GM18861 (cell line): ENCODE data around the gene UNCX.
"Not testable (repeated sequence)": the region's sequence is repeated elsewhere in the genome, so short reads cannot be mapped to it uniquely, and the experiment has no call there.

Experiments used
- ATAC-seq: cut with Tn5 transposase; IDR thresholded peaks from one replicate; pipeline ENCODE4 v1.9.1; 2021; ENCODE audit not compliant: unreplicated experiment

Gene UNCX

DNA sequence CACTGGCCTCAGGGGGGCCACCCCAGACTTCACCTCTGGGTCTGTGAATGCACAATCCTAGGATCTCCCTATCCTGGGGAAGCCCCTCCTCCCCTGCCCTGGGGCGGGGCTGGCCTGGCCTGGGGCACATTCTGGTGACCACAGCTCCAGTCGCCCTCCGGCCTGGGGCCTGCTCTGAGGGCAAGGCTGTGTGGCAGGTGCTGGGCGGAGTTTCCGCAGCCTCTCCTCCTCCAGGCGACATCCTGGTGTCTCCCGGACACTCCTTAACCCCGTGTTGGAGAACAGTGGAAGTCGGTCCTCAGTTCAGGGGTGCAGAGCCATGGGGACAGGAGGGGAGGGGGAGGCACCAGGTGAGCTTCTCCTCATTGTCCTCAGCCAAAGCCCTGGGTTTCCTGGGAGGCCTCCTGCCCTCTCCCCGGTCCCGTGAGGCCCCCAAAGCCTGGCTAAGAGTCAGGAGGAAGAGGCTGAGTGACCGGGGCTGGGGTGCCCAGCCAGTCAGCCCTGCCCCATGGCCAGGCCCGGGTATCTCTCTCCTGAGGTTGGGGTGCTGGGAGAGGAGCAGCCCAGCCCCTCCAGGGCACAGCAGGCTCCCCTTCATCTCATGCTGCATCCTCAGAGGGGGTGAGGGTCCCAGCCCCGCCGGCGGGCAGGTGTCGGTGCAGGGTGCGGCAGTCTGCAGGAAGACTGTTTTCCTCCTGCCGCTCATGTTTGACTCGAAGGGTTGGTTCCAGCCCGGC, 22.6 kb downstream of the UNCX start:
- ATAC-seq = no peak

DNA sequence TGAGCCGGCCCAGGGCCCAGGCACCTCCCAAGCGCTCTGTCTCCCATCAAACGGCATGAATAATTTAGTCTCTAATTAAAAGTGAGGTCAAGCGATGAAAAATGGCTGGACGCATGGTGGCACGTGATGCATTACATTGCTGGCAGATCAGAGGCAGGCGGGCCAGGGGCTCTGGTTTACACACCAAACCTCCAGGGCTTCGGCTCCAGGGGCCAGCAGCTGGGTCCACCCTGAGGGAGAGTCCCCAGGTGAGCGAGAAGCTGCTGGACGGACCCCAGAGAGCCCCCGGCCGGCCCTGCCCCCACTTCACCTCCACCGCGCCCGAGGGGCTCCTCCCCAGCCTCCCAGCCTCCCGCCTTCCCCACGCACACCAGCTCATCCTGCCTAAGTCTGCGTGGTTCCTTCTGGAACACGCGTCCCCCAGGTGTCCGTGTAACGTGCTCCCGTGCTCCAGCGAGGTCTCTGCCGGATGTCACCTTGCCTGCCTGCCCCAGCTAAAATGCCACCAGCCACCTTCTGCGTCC, 23.2 kb downstream of the UNCX start:
- no peak for ATAC-seq

DNA sequence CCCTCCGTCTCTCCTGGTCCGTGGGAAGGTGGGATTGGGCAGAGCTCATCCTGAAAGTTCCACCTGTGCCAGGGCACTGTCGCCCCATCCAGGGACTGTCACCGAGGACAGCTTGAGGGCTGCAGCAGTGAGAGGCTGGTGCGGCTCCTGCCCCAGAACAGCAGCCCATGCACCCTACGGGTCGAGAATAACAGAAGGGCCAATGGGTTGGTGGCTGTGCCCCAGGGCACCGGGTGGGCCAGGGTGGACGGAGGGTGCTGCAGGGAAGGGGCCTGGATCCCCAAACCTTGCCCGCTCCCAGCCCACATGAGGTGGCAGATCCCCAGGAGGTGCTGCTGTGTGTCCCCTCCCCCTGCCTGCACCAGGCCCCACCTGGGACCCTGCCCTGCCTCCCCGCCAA, 23.9 kb downstream of the UNCX start:
- ATAC-seq = no peak

DNA sequence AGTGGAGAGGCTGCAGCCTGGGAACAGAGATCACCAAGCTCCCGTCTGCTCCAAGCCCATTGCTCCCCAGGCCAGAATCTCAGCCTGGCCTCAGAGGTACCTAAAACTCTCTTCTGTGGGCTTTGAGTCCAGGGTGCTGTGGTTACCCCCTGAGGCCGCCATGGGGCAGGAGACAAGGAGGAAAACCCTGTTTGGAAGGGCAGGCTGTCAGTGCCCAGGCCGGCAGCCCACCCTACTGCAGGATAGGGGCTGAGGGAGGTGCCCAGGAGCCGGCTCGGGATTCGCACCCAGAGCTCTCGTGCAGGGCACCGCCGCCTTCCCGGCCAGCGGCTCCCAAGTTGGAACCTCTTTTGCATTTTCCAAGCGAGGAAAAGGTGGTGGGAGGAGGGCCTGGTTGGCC, 24.5 kb downstream of the UNCX start:
- no peak for ATAC-seq

DNA sequence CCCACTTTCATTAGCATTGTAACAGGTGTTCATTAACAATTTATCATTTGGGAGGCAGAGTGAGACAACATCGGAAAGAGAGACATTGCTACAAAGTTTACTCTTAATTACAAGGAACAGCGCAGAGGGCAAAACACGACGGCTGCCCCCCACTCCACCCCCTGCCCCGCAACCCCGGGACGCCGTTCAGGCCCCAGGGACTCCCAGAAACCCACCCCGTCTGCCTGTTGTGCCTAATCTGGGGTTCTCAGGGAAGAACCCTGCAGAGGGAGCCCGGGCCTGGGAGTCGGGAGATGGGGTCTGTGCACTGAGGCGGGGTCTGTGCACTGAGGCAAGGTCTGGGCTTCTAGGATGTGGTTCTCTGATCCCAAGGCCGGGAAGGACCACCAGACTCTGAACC, 25.2 kb downstream of the UNCX start:
- ATAC-seq = no peak

DNA sequence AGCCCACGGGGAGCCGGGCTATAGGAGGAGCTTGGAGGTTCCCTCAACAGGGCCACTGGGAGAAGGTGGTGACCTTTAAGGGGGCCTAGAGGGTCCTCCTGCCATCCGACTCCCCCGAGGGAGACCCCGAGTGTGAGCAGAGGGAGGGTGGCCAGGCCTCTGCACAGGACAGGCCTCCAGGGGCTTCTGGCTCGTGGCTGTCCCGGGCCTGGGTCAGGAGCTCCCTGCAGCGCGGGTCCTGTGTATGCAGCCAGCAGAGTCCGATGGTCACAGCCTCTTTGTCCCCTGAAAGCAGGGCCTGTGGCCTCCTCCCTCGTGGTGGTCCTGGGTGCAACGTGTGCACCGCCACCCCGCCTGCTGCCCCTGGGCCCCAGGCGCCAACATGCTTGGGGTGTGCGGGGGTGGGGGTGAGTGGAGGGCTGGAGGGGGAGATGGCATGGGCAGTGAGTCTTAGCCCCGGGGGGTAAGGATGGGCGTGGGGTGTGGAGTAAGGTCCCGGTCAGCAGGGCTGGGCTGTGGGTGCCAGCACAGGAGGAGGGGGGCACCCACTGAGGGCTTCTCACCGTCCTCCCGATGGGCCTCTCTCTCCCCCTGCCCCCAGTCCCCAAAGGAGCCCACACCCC, 27.1 kb downstream of the UNCX start:
- ATAC-seq = no peak

DNA sequence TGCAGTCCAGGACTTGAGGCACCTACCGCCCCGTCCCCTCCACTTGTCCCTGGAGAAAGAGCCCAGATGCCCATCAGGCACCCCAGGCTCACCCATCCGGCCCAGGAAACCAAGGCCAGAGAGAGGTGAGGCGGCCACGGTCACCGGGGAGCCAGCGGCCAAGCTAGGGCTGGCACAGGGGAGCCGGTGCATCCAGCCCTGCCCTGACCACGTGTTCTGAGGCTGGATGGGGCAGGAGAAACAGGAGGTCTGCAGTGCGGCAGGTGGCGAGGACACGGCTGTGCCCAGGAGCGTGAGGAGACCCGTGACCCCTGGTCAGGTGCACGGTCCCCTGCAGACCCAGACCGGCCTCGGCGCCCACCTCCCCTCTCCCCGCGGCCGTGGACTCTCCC, 27.6 kb downstream of the UNCX start:
- ATAC-seq = no peak

DNA sequence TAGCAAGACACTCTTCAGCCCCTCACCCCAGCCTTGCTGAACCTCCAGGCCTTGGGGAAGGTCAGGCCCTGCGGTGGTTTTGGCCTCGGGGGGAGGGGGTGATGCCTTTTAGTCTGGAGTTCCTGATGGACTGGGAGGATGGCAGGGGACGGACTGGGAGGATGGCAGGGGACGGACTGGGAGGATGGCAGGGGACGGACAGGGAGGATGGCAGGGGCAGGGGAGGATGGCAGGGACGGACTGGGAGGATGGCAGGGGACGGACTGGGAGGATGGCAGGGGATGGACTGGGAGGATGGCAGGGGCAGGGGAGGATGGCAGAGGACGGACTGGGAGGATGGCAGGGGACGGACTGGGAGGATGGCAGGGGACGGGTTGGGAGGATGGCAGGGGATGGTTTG, 28.4 kb downstream of the UNCX start:
- ATAC-seq = not testable (repeated sequence)

DNA sequence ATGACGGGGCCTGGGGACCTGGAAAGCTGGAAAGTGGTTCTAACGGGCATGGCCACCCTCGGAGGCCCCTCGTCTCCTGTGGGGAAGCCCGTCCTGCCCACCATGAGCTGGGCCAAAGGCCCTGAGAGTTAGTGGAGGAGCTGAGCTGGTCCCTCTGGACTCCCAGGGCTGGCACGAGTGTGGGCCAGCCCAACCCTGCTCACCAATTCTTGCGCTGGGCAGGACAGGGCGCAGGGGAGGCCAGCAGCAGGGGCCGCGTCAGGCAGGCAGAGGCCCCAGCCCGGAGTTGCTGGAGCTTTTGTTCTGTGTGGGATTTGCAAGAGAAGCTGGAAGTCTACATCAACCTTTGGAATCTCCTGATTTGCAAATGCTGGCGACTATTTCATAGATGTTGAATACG, 29.8 kb downstream of the UNCX start:
- ATAC-seq = no peak

DNA sequence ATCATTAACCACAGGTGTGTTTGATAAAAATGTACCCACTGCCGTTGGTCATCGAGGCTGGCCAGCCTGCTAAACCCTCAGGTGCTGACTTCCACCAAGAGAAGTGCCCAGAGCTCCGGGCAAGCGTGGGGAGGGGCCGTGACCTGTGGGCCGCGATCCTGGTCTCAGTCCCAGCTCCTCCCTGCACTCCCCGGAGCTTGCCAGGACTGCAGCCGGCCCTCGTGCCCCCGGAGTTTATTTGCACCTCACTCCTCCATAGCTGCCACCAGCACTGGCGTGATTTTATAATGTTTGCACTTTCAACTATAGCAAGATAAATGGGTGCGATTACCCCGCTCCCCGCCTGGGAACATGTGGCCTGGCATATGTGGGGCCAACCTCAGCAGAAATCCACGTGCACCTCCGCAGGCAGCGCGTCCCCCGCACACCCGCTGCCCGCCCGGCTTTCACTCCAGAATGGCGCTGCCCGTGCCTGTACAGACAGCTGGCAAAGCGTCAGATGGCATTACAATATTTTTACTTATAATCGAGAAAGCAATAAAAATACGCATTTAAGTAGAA, 30.8 kb downstream of the UNCX start:
- ATAC-seq = no peak

DNA sequence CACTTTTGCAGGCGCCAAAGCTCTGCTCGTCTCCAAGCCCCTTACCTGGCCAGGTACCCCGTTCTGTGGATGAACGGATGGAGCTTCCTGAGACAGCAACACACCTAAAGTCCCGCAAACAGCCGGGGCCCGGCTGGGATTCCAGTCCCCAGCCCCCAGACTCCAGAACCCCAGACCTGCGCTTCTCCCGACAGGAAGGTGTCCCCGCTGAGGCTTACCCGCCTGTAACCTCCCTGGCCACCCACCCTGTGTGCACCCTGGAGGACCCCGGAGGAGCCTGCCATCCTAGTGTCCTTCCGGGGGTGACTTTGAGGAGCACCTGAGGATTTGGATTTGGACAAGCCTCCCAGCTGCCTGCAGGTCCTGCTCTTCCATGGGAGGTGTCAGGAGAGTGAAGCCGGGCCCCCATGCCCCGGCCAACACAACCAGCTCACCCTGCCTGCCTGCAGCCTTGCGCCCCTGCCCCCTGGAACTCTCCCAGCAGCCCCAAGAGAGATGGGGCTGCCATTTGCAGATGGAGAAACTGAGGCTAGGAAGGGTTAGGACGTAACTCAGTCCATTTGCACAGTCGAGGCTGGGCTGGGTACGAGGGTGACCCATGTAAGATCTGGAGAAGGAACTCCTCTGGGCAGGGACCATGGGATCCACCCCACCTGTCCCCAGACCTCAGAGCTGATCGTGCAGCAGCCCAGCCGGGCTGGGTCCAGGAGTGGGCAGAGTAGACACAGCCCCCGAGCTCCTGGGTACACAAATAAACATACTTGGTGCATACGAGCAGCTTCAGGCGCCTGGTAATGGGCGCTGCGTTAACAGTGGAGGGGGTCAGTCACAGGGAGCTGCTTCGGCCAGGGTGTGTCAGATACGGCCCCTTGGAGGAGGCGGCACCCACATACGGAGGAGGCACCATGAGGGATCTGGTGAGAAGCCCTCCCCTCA, 31.9 kb downstream of the UNCX start:
- no peak for ATAC-seq

DNA sequence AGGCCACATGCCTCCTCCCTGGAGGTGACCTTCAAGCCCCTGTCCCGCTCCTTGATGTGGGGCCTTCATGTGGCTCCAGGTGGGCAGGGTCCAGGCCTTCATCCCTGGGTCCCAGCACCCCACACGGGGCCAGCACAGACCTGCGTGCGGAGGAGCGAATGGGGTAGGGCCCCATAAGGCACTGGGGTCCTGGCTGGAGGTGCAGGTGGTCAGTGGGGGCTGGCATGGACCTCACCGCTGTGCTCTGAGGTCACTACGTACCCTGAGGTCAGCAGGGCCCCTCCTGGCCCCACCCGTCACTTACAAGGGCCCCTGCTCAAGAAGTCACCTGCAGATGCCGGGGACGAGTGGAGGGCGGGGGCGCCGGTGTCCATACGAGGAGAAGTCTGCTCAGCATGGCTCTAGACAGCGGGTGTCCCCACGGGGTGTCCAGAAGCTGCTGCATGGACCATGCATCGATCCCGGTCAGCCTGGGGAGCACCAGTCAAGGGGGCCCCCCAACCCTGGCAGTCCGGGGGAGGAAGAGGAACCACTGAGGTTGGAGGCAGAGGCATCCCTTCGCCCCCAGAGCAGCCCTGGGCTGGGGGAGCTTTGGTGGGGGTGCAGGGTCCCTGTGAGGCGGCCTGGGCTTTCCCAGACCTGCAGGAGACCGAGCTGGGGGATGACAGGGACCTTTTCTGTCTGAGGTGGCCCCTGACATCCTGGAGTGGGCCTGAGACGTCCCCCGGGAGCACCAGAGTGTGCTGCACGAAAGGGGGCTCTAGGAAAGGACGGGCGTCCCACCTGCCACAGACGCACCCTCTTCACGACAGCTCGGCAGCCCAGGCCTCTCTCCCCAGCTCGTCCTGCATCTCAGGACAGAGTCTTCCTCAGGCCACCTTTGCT, 34.6 kb downstream of the UNCX start:
- ATAC-seq = no peak

DNA sequence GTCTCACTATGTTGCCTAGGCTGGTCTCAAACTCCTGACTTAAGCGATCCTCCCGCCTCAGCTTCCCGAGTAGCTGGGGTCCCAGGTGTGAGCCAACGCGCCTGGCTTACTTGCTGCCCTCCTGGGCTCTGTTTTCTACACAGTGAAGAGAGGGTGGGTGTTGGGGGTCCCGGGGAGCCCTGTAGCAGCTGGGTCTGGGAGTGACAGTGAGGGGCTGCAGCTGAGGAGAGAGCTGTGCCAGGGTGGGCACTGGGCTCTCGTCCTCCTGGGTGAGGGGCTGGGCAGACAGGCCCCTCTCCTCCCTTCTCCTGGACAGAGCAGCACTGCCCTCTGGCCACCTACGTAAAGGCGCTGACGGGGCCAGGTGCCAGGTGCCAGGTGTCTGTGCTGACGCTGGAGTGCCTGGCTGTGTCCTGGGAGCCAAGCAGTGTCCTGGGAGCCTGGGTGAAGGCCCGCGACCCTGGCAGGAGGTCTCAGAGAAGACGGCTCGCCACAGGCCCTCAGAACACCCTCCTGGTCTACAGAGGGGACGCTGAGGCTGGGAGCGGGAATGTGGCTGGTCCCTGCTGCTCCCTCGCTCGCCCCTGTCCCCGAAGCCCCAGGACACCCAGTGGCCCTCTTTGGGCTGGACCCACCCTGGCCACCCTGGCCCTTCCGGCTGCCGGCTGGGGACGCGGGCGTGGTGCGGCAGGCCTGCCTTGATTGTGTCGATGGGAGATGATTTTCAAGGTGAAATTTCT, 35.6 kb downstream of the UNCX start:
- ATAC-seq = no peak

DNA sequence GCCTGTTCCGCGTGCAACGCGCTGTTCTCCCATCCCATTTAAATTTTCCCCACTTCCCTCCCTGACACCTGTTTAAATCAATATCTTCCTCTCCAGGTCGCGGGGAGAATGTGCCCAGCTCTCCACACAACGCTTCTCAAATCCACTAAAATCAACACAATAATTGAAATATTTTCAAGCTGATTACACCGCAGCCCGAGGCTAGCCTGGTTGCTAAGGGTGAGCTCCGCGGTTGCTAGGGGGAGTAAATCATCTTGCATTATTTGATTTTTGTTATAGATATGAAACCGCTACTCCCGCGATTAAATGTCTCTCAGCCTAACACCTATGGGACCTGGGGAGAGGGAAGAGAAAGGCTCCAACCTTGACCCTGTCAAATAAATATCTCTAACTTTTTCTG, 36.2 kb downstream of the UNCX start:
- no peak for ATAC-seq

DNA sequence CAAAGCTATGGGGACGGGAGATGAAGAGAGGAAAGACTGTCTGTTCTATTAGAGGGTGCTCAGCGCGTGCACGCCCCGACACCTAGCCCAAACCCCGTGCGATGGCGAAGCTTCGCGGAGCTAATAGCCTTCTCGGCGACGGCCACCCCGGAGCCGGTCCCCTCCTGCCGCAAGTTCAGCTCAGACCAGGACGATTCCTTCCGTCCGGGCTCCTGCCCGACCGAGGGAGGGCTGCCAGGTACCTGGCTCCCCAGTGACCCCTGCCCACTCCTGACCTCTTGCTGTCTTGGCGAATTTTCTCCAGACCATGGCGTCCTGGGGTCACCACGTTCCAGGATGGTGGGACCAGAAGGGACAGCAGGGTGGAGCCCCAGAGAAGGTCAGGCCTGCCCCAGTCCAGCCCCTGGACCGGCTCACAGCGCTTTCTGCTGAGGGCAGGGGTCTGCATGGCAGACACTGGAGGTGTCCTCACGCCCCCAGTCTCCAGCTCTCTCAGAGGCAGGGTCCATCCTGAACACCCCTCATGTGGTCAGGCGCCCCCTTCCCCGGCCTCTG, 36.7 kb downstream of the UNCX start:
- no peak for ATAC-seq

DNA sequence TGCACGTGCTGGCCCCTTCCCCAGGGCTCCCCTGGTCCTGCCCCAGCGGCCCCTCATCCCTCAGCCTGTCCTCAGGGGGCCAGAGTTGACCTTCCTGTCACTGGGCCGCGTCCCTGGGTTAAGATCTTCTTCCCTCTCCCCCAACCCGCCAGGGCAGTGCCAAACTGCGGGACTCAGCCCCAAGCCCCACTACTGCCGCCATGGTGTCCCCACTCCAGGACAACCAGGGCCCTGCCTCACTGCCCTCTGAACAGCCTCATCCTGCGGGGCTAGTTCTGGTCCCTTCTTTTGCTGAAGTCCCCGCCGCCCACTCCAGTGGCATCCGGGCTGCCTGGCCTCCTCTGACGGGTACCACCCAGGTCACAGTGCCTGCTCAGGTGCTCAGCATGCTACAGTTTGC, 37.5 kb downstream of the UNCX start:
- ATAC-seq = no peak

DNA sequence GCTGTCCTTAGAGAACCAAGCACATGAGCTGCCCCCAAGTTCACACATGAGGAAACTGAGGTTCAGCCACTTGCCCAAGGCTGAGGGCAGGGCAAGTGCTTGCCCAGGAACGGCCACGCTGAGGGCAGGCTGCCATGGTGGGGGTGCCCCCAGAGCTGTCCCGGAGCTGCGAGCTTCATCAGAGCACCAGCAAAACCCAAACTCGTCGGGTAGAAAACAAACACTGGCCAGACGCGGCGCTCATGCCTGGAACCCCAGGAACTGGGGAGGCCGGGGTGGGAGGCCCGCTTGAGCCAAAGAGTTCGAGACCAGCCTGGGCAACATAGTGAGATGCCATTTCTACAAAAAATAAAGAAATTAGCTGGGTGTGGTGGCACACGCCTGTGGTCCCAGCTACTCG, 38.4 kb downstream of the UNCX start:
- ATAC-seq = no peak

DNA sequence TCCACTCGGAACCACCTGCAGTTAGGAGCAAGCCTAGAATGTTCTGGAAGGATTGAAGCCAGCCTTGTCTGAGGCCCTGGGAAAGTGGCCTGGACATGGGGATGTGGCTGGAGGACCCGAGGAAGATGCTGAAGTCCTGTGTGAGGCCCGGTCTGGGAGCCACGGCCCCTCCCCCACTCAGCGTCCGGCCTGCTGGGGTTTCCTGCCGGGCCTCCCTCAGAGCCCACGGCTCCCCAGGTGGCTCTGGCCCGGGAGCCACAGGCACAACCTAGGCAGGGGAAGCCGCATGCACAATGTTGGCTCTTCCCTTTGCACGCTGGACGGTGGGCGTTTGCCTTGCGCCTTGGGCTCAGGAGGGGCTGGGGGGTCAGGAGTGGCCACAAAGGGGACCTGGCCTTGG, 39.0 kb downstream of the UNCX start:
- no peak for ATAC-seq

DNA sequence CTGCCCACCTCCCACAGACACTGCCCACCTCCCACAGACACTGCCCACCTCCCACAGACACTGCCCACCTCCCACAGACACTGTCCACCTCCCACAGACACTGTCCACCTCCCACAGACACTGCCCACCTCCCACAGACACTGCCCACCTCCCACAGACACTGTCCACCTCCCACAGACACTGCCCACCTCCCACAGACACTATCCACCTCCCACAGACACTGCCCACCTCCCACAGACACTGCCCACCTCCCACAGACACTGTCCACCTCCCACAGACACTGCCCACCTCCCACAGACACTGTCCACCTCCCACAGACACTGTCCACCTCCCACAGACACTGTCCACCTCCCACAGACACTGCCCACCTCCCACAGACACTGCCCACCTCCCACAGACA, 39.5 kb downstream of the UNCX start:
- ATAC-seq = not testable (repeated sequence)
